Measurements from ENCODE around the gene ANGPTL8.

The ANGPTL8 gene

DNA sequence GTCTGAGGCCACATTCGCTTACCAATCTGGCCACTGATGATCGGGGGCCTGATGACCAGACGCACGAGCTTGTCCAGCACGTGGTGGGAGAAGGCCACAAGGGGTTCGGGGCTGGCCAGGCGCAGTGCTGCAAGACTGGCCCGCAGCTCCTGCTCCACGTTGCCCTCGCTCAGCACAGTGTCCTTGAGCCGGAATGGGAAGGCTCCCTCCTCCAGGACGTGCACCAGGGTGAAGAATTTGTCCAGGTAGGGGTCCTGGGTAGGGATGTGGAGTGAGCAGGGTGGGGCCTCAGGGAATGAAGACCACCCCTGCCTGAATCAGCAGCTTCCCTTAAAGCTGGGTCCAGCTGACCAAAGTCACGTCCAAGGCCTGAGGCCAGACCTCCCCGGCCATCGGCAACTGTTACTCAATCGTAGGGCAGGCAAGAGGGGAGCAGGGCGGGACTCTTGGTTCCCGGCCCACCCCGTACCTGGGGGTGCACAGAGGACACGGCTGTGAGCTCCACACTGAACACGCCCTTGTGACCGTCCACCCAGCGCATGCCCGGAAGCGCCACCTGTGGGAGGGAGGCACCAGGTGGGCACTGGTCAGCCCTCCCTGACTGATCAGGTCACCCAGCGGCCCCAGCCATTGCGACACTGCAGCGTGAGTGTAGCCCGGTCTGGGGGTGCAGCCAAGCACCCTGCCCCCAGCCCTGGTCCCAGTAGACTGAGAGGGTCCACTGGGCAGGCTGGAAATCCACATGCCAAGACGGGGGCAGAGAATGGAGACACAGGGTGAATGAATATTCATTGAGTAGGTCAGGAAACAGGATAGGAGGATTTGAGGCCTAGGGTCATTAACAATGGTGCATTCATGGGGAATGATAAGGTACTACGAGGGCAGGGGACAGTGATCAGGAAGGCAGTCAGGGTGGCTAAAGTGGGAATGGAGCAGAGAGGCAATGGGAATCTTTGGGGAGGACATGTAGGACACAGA, 2.8 kb upstream of the ANGPTL8 start:
- no peak for FAIRE-seq

DNA sequence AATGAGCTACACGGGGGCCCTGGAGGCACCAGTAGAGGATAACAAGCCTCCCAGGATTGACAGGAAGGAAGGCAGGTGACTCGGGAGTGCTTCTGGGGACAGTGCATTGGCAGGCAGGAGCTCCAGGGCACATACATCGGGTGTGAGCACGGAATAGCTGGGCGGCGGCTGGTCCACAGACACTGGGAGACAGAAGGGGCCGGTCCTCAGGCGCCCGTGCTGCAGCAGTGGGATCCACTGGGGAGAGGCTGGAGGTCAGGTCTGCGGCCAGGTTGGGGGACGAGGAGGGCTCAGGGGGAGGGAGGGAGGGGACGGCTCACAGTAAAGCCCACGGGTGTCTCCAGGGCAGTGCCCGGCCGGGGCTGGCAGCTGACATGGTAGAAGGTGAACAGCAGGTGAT, 2.1 kb upstream of the ANGPTL8 start:
- no peak for FAIRE-seq

DNA sequence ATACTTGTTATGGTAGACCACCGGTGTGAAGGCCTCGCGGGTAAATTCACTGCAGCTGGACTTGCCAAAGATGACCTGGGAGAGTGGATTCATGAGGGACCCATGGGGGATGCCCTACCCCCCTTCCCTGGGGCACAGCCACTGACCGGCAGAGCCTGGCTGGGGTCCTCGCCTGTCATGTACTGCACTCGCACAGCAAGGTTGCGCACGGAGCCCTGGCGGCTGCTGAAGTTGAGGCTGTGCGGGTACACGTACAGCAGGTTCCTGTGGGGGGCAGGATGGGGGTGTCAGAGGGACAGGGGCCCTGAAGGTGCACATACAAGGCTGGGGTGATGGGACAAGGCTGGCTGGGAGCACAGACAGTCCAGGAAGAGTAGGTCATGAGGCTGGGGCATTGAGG, 1.4 kb upstream of the ANGPTL8 start:
- FAIRE-seq: no peak

- no peak for FAIRE-seq
Observed at GRCh38 chr19:11238781-11239376, 540 bp upstream of the ANGPTL8 start.

- FAIRE-seq: no peak
Observed at GRCh38 chr19:11240008-11240444, 607 bp downstream of the ANGPTL8 start.

DNA sequence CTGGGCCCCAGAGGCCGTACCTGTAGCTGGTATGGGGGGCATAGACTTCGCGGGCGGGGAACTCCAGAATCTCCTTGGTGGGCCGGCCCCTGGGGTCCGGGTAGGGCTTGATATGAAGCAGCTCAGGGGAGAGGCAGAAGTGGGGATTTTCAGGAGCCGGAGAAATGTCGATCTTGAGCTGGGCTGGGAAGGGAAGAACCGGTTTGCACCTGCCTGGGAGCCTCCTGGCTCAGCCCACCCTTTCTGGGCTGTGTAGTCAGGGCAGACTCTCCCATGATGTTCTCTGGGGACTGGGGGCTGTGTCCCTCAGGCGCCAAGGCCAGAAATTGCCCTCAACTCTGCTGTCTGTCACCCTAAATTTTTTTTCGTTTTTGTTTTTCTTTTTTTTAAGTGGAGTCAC, 2.6 kb downstream of the ANGPTL8 start:
- FAIRE-seq: no peak

DNA sequence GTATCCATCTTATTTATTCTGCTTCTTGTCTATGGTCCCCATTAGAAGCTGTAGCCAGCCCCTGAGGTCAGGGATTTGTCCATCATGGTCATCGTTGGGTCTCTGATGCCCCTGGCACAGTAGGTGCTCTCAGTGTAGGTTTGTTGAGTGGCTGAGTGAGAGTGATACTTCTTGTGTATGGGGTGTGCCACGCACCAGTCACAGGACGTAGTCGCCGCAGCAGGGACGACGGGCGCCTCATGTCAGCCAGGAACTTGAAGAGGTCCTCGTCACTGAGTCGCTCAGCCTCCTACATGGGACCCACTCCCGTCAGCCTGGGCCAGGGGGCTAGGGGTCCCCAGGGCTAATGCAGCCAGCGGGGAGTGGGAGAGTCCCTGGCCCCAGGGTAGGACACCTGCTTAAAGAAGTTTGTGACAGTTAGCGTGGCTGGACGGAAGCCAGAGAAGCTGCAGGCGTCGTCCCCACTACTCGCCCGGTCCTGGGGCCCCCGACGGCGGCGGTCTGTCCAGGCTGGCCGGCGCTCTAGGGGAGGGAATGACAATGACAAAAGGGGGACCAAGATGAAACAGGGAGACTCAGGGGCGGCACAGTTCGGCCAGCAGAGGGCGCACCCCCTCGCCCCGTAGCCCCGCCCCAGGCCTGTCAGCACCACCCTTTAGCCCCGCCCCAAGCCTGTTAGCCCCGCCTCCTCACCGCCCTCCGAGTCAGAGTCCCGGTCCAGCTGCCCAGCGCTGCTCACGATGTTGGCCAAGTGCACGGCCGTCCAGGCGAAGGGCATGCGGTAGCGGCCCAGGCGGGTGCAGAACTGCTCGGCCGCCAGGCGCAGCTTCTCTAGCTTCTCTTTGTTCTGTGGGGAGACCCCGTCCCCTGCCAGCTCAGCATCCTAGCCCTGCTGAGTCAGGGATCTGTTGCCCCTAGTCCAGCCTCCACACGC, 3.7 kb downstream of the ANGPTL8 start:
- no peak for FAIRE-seq

GRCh38 chr19:11243798-11244169, 4.4 kb downstream of the ANGPTL8 start:
- FAIRE-seq: no peak

DNA sequence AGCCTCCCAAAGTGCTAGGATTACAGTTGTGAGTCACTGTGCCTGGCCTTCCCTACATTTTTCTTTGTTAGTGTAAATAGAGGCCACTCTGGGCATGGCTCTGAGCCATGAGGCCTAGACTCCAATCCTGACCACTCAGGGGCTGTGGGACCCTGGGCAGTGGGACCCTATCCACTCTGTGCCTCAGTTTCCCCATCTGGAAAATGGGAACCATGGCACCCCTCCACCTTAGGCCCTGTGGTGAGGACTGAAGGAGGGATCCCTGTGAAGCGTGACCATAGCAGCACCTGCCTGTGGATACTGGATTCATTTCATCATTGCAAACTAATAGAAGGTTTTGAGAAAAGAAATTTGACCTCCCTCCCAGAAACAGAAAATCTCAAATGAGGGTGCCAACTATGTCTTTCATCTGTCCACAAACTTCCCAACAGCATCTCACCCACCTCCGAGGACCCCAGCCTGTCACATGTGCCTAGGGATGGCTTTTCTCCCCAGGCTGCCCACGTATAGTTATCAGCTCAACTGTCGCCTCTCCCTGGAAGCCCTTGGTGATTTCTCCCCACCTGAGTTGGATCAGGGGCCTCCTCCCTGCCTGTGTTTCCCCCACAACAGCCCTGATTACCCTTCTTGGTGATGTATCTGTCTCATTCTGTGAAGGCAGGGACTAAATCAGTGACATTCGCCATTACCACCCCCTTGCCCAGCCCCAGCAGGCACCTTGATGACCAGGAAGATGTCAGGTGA, 5.6 kb downstream of the ANGPTL8 start:
- no peak for FAIRE-seq

GRCh38 chr19:11246941-11247340, 7.5 kb downstream of the ANGPTL8 start:
- no peak for FAIRE-seq

DNA sequence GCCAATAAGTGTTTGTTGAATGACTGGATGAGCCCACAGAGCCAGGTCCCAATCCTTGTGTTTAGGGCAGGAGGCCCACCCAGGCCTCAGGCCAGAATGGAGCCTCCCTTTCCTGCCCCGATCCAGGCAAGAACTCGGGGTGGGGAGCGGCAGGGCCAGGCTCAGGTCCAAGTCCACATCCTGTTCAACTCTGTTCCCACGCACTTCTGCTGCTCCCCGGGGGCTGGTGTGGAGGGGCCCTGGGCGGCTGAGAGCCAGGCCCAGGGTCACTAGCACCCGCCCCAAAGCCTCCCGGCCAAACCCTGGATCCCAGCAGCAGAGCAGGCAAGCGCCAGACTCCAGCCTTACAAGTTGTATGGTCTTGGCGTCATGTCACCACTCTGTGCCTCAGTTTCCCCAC, 8.0 kb downstream of the ANGPTL8 start:
- FAIRE-seq: no peak

DNA sequence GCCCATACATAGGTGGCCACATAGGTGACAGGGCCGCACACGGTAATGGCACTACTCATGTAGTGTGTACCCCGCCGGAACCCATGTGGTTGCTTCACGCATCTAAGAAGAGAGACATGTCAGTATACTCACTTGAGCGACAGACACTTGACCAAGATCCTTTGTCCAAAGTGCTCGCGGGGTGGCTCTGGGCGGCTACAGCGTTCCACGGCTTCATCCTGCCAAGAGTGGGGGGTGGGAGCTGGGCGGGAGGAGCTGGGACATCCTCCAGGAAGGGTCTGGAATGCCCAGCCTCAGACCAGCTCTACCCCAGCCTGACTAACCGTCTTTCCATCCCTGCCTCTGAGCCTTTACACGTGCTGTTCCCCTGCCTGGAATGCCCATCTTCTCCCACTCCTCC, 8.5 kb downstream of the ANGPTL8 start:
- FAIRE-seq: no peak

GRCh38 chr19:11248852-11249251, 9.4 kb downstream of the ANGPTL8 start:
- no peak for FAIRE-seq

GRCh38 chr19:11251217-11251616, 11.8 kb downstream of the ANGPTL8 start:
- no peak for FAIRE-seq

- no peak for FAIRE-seq
Observed at GRCh38 chr19:11251650-11252314, 12.4 kb downstream of the ANGPTL8 start.

GRCh38 chr19:11252665-11253355, 13.4 kb downstream of the ANGPTL8 start:
- no peak for FAIRE-seq

DNA sequence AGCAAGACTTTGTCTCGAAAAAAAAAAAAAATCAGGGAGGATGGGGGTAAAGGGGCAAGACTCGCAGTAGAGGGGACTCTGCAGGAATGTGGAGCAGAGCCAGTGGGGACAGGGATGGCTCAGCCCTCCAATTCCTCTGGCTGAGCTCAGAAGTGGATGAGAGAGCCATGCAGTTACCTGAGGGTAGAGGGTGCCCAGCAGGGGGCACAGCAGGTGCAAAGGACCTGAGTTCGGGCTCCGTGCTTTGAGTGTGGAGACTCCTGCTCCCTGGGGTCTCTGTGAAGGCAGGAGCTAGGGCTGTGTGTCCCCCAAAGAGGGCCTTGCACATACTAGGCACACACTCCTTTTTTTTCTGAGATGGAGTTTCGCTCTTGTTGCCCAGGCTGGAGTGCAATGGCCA, 15.2 kb downstream of the ANGPTL8 start:
- no peak for FAIRE-seq

DNA sequence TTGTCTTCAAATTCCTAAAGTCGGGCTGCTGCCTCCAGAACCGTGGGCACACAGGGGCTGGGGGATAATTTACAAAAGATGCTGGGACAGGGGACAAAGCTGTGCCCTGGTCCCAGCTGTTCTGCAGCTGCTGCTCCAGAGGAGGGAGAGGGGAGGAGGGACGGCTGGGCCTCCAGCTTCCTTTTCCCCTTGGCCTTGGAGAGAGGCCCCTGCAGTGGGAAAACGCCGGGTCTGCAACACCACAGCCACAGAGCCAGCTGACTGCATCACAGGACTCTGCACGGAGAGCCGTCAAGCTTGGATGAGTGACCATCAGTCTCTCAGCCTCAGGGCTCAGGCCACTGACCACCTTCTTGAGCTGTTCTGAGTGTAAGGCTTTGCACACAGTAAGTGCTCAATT, 16.8 kb downstream of the ANGPTL8 start:
- FAIRE-seq: no peak

DNA sequence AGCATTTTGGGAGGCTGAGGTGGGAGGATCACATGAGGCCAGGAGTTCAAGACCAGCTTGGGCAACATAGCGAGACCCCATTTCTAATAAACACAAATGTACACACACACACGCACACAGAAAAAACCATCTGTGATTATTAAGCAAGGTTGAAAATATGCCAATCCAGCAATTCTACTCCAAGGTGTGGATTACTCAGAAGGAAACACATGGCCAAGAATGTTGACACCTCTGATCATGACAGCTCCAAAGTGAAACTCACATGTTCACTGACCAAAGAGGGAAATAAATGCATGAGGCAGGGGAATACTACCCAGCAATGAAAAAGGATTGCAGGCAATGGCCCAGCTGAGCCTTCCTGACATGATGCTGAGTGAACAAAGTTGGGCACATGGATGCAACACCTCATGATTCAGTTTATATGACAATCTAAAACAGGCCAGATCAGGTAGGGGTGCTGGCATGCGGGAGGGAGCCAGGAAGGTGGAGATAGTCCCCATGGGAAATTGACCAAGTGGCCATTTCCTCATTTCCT, 18.5 kb downstream of the ANGPTL8 start:
- FAIRE-seq: no peak

- FAIRE-seq: no peak
Observed at GRCh38 chr19:11260996-11261395, 21.6 kb downstream of the ANGPTL8 start.

- FAIRE-seq: no peak
Observed at GRCh38 chr19:11261431-11261970, 22.1 kb downstream of the ANGPTL8 start.

Measured in endometrium (tissue), 2 donors.